ENCODE measurements around the gene TAB3.

Gene TAB3

GRCh38 chrX:30858098-30858497 is 31.0 kb downstream of the TAB3 start:
- Histone ChIP-seq H3K27me3 (ENCODE audit: insufficient read depth, low read length) (no peaks in the 10 kb centered on the region), H3K4me1 (ENCODE audit: insufficient read depth, low read length) (peaks cover 17% of the 10 kb centered on the region; the same call in 1 of the 2 replicates), H3K4me3 (ENCODE audit: low read length) (peak overlapping the region; percentile 35; the same call in 1 of the 2 replicates), H3K9ac (ENCODE audit: low read depth, low read length) (peak overlapping the region; percentile 37; the same call in 1 of the 2 replicates), H3K27ac (ENCODE audit: low read length) (no peak overlapping the region), H3K36me3 (ENCODE audit: insufficient read depth, low read depth, low read length) (peaks cover 15% of the 10 kb centered on the region), H3K9me3 (ENCODE audit: insufficient read depth, low read depth, low read length) (no peaks in the 10 kb centered on the region)

- Histone ChIP-seq H3K4me1 (ENCODE audit: insufficient read depth, low read length) (no peaks in the 10 kb centered on the region), H3K36me3 (ENCODE audit: insufficient read depth, low read depth, low read length) (peaks cover 15% of the 10 kb centered on the region), H3K9ac (ENCODE audit: low read depth, low read length) (no peak overlapping the region), H3K27ac (ENCODE audit: low read length) (no peak overlapping the region), H3K4me3 (ENCODE audit: low read length) (no peak overlapping the region), H3K27me3 (ENCODE audit: insufficient read depth, low read length) (no peaks in the 10 kb centered on the region), H3K9me3 (ENCODE audit: insufficient read depth, low read depth, low read length) (no peaks in the 10 kb centered on the region)
Observed at GRCh38 chrX:30851449-30851848, 37.6 kb downstream of the TAB3 start.

GRCh38 chrX:30835373-30835772 is 53.7 kb downstream of the TAB3 start:
- Histone ChIP-seq H3K4me3 (ENCODE audit: low read length) (no peak overlapping the region), H3K9me3 (ENCODE audit: insufficient read depth, low read depth, low read length) (no peaks in the 10 kb centered on the region)

GRCh38 chrX:30833896-30834295 is 55.2 kb downstream of the TAB3 start:
- peaks cover 10% of the 10 kb centered on the region; the same call in 1 of the 2 replicates for H3K36me3 ChIP-seq (ENCODE audit: insufficient read depth, low read depth, low read length)
- H3K9ac ChIP-seq (ENCODE audit: low read depth, low read length), result no peak overlapping the region
- no peak overlapping the region for H3K27ac ChIP-seq (ENCODE audit: low read length)
- H3K4me1 ChIP-seq (ENCODE audit: insufficient read depth, low read length), result peaks cover 14% of the 10 kb centered on the region
- H3K27me3 ChIP-seq (ENCODE audit: insufficient read depth, low read length), result no peaks in the 10 kb centered on the region
- no peaks in the 10 kb centered on the region for H3K9me3 ChIP-seq (ENCODE audit: insufficient read depth, low read depth, low read length)
- no peak overlapping the region for H3K4me3 ChIP-seq (ENCODE audit: low read length)

More at GRCh38 chrX:30835373-30835772, 53.7 kb downstream of the TAB3 start:
- Histone ChIP-seq H3K27me3 (ENCODE audit: insufficient read depth, low read length) (no peaks in the 10 kb centered on the region), H3K4me1 (ENCODE audit: insufficient read depth, low read length) (peaks cover 13% of the 10 kb centered on the region), H3K9ac (ENCODE audit: low read depth, low read length) (no peak overlapping the region), H3K36me3 (ENCODE audit: insufficient read depth, low read depth, low read length) (peaks cover 17% of the 10 kb centered on the region), H3K27ac (ENCODE audit: low read length) (no peak overlapping the region)

GRCh38 chrX:30831082-30831481 is 58.0 kb downstream of the TAB3 start:
- Histone ChIP-seq H3K9ac (ENCODE audit: low read depth, low read length) (no peak overlapping the region; the same call in 1 of the 2 replicates), H3K4me3 (ENCODE audit: low read length) (peak overlapping the region; percentile 43; the same call in 1 of the 2 replicates), H3K4me1 (ENCODE audit: insufficient read depth, low read length) (peaks cover 14% of the 10 kb centered on the region), H3K9me3 (ENCODE audit: insufficient read depth, low read depth, low read length) (no peaks in the 10 kb centered on the region), H3K36me3 (ENCODE audit: insufficient read depth, low read depth, low read length) (no peaks in the 10 kb centered on the region), H3K27ac (ENCODE audit: low read length) (no peak overlapping the region), H3K27me3 (ENCODE audit: insufficient read depth, low read length) (no peaks in the 10 kb centered on the region)

GRCh38 chrX:30830326-30830943 is 58.6 kb downstream of the TAB3 start:
- Histone ChIP-seq H3K9me3 (ENCODE audit: insufficient read depth, low read depth, low read length) (no peaks in the 10 kb centered on the region), H3K4me3 (ENCODE audit: low read length) (peak overlapping the region; percentile 43; the same call in 1 of the 2 replicates), H3K9ac (ENCODE audit: low read depth, low read length) (no peak overlapping the region), H3K4me1 (ENCODE audit: insufficient read depth, low read length) (peaks cover 14% of the 10 kb centered on the region), H3K27ac (ENCODE audit: low read length) (no peak overlapping the region), H3K27me3 (ENCODE audit: insufficient read depth, low read length) (no peaks in the 10 kb centered on the region), H3K36me3 (ENCODE audit: insufficient read depth, low read depth, low read length) (no peaks in the 10 kb centered on the region)

- Histone ChIP-seq H3K9me3 (ENCODE audit: insufficient read depth, low read depth, low read length) (no peaks in the 10 kb centered on the region), H3K4me1 (ENCODE audit: insufficient read depth, low read length) (no peaks in the 10 kb centered on the region; the same call in 1 of the 2 replicates), H3K27me3 (ENCODE audit: insufficient read depth, low read length) (no peaks in the 10 kb centered on the region), H3K4me3 (ENCODE audit: low read length) (no peak overlapping the region), H3K9ac (ENCODE audit: low read depth, low read length) (no peak overlapping the region), H3K36me3 (ENCODE audit: insufficient read depth, low read depth, low read length) (no peaks in the 10 kb centered on the region), H3K27ac (ENCODE audit: low read length) (no peak overlapping the region)
Observed at GRCh38 chrX:30824275-30824674, 64.8 kb downstream of the TAB3 start.

- Histone ChIP-seq H3K4me1 (ENCODE audit: insufficient read depth, low read length) (no peaks in the 10 kb centered on the region; the same call in 1 of the 2 replicates), H3K9me3 (ENCODE audit: insufficient read depth, low read depth, low read length) (no peaks in the 10 kb centered on the region), H3K27me3 (ENCODE audit: insufficient read depth, low read length) (no peaks in the 10 kb centered on the region), H3K27ac (ENCODE audit: low read length) (no peak overlapping the region), H3K36me3 (ENCODE audit: insufficient read depth, low read depth, low read length) (no peaks in the 10 kb centered on the region), H3K9ac (ENCODE audit: low read depth, low read length) (no peak overlapping the region), H3K4me3 (ENCODE audit: low read length) (no peak overlapping the region)
Observed at GRCh38 chrX:30822764-30823163, 66.3 kb downstream of the TAB3 start.

GRCh38 chrX:30822068-30822681 is 66.9 kb downstream of the TAB3 start:
- H3K27me3 ChIP-seq (ENCODE audit: insufficient read depth, low read length), result no peaks in the 10 kb centered on the region
- H3K4me3 ChIP-seq (ENCODE audit: low read length), result no peak overlapping the region
- H3K36me3 ChIP-seq (ENCODE audit: insufficient read depth, low read depth, low read length), result no peaks in the 10 kb centered on the region
- H3K9me3 ChIP-seq (ENCODE audit: insufficient read depth, low read depth, low read length), result no peaks in the 10 kb centered on the region
- no peak overlapping the region for H3K9ac ChIP-seq (ENCODE audit: low read depth, low read length)
- H3K27ac ChIP-seq (ENCODE audit: low read length), result no peak overlapping the region
- no peaks in the 10 kb centered on the region; the same call in 1 of the 2 replicates for H3K4me1 ChIP-seq (ENCODE audit: insufficient read depth, low read length)

GRCh38 chrX:30821116-30821515 is 67.9 kb downstream of the TAB3 start:
- H3K36me3 ChIP-seq (ENCODE audit: insufficient read depth, low read depth, low read length), result no peaks in the 10 kb centered on the region
- H3K9ac ChIP-seq (ENCODE audit: low read depth, low read length), result no peak overlapping the region
- H3K27ac ChIP-seq (ENCODE audit: low read length), result no peak overlapping the region
- H3K4me3 ChIP-seq (ENCODE audit: low read length), result no peak overlapping the region
- no peaks in the 10 kb centered on the region for H3K27me3 ChIP-seq (ENCODE audit: insufficient read depth, low read length)
- H3K4me1 ChIP-seq (ENCODE audit: insufficient read depth, low read length), result no peaks in the 10 kb centered on the region; the same call in 1 of the 2 replicates
- H3K9me3 ChIP-seq (ENCODE audit: insufficient read depth, low read depth, low read length), result no peaks in the 10 kb centered on the region

- Histone ChIP-seq H3K4me3 (ENCODE audit: low read length) (no peak overlapping the region), H3K36me3 (ENCODE audit: insufficient read depth, low read depth, low read length) (no peaks in the 10 kb centered on the region), H3K27ac (ENCODE audit: low read length) (no peak overlapping the region), H3K27me3 (ENCODE audit: insufficient read depth, low read length) (no peaks in the 10 kb centered on the region), H3K9me3 (ENCODE audit: insufficient read depth, low read depth, low read length) (no peaks in the 10 kb centered on the region), H3K9ac (ENCODE audit: low read depth, low read length) (no peak overlapping the region), H3K4me1 (ENCODE audit: insufficient read depth, low read length) (no peaks in the 10 kb centered on the region)
Observed at GRCh38 chrX:30819080-30819479, 70.0 kb downstream of the TAB3 start.

- no peak overlapping the region for H3K4me3 ChIP-seq (ENCODE audit: low read length)
Observed at GRCh38 chrX:30816079-30816478, 73.0 kb downstream of the TAB3 start.

More at GRCh38 chrX:30816079-30816478, 73.0 kb downstream of the TAB3 start:
- Histone ChIP-seq H3K4me1 (ENCODE audit: insufficient read depth, low read length) (no peaks in the 10 kb centered on the region), H3K36me3 (ENCODE audit: insufficient read depth, low read depth, low read length) (no peaks in the 10 kb centered on the region), H3K27ac (ENCODE audit: low read length) (no peak overlapping the region), H3K27me3 (ENCODE audit: insufficient read depth, low read length) (no peaks in the 10 kb centered on the region), H3K9me3 (ENCODE audit: insufficient read depth, low read depth, low read length) (no peaks in the 10 kb centered on the region), H3K9ac (ENCODE audit: low read depth, low read length) (no peak overlapping the region)

Data from iPS-20b (cell line).